HG03575 (cell line): ENCODE measurements around the gene SMOC1.

Experiments used
- ATAC-seq: cut with Tn5 transposase; IDR thresholded peaks from one replicate; pipeline ENCODE4 v1.9.1; 2021; ENCODE audit not compliant: unreplicated experiment, insufficient number of reproducible peaks, low FRiP score; ENCODE audit errors: extremely low read depth

SMOC1 gene

GRCh38 chr14:70047598-70048312 lies 168.5 kb downstream of the SMOC1 start:
- ATAC-seq: no peak

DNA sequence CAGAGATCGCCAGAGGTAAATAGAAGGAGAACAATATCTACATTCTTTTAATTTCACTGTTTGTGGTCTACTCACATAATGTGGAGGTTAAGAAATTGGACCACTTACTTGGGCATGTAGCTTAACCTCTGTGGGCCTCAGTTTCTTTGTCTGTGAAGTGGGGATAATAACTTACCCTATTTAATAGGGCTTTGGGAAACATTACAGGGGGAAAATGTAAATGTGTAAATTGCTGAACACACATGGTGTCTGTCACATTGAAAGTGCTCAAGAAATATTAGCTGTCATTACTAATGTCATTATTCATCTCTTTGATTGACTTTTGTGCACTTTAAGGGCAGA lies 169.1 kb downstream of the SMOC1 start:
- no peak for ATAC-seq

- ATAC-seq: no peak
Observed at GRCh38 chr14:70049605-70050004, 170.4 kb downstream of the SMOC1 start.

DNA sequence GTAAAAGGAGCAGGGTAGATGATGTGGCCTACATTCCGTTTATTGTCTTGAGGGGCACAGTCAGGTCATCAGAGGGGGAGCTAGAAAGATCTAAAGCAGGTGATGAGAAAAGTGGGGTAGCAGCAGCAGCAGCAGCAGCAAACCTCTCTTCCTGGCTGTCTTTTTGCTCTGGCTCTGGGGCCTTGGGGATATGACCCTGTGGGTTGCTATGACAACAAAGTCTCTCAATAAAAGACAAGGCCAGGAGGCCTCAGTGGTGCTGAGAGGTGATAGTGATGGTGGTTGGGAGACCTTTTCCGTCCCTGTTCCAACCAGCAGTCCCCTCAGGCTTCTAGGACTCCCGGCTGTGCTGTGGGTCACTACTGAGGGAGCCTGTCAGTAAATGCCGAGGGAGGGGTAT lies 170.9 kb downstream of the SMOC1 start:
- ATAC-seq: no peak

GRCh38 chr14:70052990-70053389 lies 173.8 kb downstream of the SMOC1 start:
- ATAC-seq: no peak

DNA sequence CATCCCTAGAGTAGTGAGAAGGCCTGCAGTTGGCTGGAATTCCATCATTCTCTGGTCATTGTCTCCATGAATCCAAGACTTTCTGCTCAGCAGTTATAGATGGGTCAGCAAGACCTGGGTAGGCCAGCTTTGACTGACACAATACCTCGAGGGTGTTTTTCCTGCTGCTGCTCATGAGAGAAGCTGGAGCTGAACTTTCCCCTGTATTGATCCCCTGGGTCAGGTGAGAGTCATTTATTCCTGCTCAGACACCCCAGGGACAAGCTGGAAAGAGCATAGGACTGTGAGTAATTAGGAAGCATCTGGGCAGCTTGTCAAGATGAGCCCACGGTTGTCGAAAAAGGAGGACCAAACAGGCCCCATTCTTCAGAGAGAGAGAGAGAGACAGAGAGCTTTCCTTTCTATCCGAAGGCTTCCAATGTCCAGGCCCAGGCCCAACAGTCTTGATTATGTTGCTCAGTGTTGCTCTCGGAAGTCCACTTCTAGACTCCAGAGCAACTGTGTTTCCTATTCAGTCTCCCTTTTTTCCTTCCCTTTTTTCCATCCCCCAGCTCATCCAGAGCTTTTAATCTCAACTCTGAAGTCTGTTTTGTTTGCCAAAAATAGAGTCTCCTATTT lies 178.4 kb downstream of the SMOC1 start:
- ATAC-seq: no peak

GRCh38 chr14:70059545-70059944 lies 180.3 kb downstream of the SMOC1 start:
- no peak for ATAC-seq

DNA sequence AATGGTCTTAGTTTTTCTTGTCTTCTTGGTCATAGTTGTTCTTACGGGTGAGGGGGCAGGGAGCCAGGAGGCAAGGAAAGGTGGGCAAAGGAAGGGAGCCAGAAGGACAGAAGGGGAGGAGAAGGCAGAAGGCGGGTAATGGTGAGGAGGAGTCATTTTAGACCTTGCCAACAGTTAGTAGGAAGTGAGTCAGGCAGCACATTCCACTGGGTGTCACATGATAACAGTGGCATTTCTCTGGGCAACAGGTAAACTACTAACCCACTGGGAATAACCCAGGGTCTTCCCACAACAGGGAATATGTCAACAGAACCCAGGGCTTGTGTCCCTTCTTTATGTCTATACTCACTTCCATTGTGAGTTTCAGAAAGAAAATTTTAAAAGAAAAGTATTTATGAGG lies 181.9 kb downstream of the SMOC1 start:
- ATAC-seq: no peak

GRCh38 chr14:70064136-70064865 lies 185.1 kb downstream of the SMOC1 start:
- ATAC-seq: no peak

- no peak for ATAC-seq
Observed at GRCh38 chr14:70067810-70068209, 188.6 kb downstream of the SMOC1 start.

- ATAC-seq: no peak
Observed at GRCh38 chr14:70069186-70069585, 190.0 kb downstream of the SMOC1 start.

DNA sequence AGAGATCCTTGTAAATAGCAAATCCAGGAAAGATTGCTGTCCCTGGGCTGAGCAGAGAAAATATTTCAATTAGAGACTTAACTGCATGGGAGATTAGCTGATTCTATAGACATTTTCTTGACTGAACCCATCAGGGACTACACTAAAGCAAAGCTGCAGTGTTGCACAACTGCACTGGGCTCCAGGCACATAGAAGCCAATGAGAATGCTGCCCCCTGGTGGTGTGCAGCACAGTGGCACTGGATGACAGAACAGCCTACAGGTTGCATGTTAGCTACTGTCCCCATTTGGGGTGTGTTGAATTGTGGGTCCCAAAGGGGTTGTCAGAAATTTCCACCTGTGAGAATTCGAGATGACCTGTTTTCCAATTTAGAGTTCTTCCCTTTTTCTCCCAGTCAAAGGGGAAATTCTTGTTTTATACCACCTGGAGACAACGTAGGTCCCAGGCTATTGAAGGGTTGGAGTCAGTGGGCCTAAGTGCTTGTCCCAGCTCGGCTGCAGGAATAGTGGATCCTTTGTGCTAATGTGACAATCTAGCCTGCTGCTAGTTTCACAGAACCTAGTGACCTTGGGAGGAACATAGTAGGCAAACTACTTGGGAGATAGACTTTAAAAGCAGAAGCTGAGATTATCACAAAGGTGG lies 194.8 kb downstream of the SMOC1 start:
- no peak for ATAC-seq

GRCh38 chr14:70077005-70077404 lies 197.8 kb downstream of the SMOC1 start:
- no peak for ATAC-seq

- ATAC-seq: no peak
Observed at GRCh38 chr14:70077720-70078119, 198.5 kb downstream of the SMOC1 start.

GRCh38 chr14:70078329-70078728 lies 199.1 kb downstream of the SMOC1 start:
- no peak for ATAC-seq

DNA sequence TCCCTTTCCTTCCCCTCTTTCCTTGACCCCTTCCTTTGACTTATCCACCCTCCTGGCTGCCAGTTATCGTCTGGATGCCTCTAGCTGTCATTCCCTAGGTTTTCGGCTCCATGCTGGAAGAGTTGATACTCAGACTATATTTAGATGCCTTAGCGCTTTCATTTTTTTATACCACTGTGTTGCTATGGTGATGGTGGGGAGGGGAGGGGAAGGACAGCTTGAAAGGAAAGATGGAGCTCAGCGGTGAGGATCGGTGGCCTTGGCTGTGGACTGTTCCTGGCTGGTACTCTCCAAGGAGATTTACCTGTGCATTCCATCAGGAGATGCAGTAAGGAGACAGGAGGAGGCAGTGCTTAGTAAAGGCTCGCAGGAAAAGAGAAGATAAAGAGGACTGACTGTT lies 200.9 kb downstream of the SMOC1 start:
- ATAC-seq: no peak
